ENCODE results near the gene PTPRE.

The PTPRE gene

DNA sequence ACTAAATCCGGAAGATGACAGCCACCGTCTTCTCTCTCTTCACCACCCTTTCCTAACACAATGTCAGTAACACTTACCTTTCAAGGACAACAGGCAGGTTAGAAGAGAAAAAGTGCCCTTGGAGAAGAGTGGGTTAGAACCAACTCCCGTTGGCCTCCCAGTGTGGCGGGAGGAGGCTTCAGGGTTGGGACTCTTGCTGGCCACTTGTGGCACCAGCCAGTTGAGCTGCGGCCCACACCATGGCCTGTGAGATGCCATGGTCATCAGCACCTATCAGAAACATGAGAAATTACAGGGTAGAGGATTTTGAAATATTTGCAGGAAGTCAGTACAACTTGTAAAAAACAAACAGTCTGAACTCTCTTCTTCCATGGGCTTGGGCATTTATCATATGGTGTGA, 125.6 kb downstream of the PTPRE start:
- no peak for TF ChIP-seq GATA2 (IDR thresholded peaks at IDR 0.05; ENCODE audit: low read depth, low read length)
- TF ChIP-seq GATA3 (IDR thresholded peaks at IDR 0.05; ENCODE audit: low read depth, low read length) = no peak

DNA sequence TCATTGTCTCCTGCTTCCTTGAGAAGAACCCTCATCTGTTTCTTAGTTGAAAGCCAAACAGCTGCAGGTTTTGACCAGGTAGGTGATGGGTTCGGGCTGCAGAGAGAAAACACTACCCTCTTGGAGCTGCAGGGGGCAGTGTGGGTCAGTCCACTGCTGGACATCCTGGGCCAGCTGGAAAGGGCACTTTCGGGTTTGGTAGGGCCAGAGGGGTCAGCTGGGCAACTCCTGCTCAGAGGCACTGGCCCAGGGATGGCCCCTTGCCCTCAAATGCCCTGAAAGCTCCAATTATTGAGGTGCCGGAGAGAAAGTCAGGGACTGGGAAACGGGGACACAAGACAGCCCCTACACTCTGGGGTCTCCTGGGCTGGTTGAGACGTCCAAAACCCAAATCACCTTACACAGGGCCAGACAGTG, 128.7 kb downstream of the PTPRE start:
- TF ChIP-seq GATA3 (IDR thresholded peaks at IDR 0.05; ENCODE audit: low read depth, low read length) (no peak), GATA2 (IDR thresholded peaks at IDR 0.05; ENCODE audit: low read depth, low read length) (no peak)

DNA sequence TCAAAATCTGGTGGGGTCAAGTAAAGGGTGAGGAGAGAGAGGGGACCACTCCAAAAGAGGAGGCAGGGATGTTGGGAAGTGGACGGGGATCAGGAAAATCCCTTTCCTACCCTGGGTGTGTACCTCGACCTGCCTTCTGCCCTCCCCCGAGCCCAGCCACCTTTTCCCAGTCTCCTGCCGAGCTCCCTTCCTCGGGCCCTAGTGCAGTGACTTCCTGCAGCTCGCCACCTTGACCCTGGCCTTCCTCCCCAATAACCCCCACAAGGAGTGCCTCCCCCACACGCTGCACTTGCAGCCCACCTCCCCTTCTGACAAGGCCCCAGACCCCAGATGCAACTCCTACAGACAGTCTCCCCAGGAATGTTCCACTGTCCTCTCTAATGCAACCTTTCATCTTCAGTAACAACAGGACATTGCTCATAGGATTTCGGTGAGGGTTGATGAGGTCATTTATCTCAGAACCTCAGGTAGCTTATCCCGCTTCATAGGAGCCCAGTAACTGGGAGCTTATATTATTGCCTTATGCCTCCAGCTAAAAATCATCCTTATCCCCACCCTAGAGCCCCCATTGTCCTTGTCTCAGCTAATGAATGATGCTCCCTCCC, 129.2 kb downstream of the PTPRE start:
- TF ChIP-seq GATA3 (IDR thresholded peaks at IDR 0.05; ENCODE audit: low read depth, low read length) = no peak
- TF ChIP-seq GATA2 (IDR thresholded peaks at IDR 0.05; ENCODE audit: low read depth, low read length) = no peak

DNA sequence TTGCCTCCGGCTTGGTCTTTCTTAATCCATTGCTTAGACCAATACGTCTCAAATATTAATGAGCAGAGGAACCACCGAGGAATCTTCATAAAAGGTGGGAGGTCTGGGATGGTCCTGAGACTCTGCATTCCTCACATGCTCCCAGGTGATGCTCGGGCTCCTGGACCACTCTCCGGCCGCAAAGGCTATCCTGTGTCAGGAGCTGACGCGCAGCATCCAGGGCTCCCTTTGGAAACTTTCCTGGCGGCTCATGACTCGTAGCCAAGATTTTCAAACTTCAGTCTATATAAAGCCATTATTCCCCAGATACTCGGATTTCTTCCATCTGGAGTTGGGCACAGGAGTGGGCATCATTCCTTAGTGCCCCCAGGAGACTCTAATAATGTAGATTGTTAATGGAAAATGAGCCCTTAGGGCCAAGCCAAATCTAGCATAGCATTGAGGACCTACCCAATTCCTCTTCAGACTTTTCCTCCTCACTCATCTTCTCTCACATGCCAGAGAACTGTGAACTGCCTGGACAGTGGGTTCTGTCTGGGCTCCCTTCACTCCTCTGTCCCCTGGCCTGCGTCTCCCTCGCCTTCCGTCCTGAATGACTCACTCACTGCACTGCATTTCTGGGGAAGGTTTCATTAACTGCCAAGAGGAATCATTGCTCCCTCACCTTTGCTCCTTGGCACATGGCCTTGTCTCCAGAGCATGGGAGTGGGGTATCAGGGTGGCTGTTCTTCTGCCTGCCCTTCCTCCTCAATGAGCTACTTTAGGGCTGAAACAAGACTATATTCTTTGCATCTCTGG, 130.0 kb downstream of the PTPRE start:
- TF ChIP-seq GATA3 (IDR thresholded peaks at IDR 0.05; ENCODE audit: low read depth, low read length) (no peak), GATA2 (IDR thresholded peaks at IDR 0.05; ENCODE audit: low read depth, low read length) (no peak)

DNA sequence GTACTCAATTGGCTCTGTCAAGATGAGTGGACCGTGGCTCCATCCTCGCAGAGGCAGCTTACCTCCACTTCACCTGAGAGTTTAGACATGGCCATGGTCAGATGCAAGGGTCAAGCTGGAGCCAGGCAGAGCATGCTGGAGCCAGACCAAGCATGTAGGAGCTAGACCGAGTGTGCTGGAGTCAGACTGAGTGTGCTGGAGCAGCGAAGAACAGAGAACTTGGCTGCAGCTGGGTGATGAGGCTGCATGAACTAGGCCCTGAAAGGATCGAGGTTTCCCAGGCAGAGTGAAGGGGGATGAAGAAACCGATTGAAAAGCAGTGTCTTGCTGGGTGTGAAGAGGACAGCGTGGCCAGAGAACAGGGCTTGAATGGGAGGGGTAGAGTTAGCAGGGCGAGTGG, 133.2 kb downstream of the PTPRE start:
- TF ChIP-seq GATA3 (IDR thresholded peaks at IDR 0.05; ENCODE audit: low read depth, low read length) (no peak), GATA2 (IDR thresholded peaks at IDR 0.05; ENCODE audit: low read depth, low read length) (no peak)

DNA sequence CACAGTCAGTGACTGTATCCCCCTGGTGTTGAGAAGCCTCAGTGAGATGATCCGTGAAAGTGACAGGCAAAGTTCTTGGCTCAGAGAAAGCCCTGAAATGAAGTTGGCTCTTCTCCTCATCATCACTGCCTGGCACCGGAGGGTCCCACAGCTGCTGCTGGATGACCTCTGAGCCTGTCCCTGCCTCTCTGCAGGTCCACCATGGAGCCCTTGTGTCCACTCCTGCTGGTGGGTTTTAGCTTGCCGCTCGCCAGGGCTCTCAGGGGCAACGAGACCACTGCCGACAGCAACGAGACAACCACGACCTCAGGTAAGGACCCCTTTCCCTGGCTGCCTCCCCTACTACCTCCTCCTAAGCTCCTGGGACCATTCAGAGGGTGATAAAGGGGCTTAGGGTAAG, 133.8 kb downstream of the PTPRE start:
- TF ChIP-seq GATA3 (IDR thresholded peaks at IDR 0.05; ENCODE audit: low read depth, low read length) = no peak
- TF ChIP-seq GATA2 (IDR thresholded peaks at IDR 0.05; ENCODE audit: low read depth, low read length) = no peak

DNA sequence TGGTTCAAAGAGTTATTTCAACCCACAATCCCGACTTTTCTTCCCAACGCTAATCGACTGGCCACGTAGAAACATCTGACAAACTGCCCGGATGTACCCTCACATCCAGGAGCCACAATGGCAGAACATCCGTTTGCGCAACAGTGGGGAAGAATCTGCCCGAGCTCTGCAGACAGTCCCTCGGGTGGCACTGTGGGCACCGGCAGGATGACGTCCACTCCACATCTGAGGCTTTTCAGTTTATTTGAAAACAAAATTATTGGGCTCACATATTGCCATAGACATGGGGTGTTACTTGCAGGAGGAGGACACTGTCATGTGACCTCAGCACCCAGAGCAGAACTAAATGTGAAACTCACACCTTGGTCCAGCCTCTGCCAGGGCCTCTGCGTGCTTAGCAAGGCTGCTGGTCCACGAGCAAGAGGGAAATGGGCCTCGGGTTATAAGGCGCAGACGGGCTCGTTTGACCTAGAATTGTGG, 135.3 kb downstream of the PTPRE start:
- no peak for TF ChIP-seq GATA2 (IDR thresholded peaks at IDR 0.05; ENCODE audit: low read depth, low read length)
- no peak for TF ChIP-seq GATA3 (IDR thresholded peaks at IDR 0.05; ENCODE audit: low read depth, low read length)

DNA sequence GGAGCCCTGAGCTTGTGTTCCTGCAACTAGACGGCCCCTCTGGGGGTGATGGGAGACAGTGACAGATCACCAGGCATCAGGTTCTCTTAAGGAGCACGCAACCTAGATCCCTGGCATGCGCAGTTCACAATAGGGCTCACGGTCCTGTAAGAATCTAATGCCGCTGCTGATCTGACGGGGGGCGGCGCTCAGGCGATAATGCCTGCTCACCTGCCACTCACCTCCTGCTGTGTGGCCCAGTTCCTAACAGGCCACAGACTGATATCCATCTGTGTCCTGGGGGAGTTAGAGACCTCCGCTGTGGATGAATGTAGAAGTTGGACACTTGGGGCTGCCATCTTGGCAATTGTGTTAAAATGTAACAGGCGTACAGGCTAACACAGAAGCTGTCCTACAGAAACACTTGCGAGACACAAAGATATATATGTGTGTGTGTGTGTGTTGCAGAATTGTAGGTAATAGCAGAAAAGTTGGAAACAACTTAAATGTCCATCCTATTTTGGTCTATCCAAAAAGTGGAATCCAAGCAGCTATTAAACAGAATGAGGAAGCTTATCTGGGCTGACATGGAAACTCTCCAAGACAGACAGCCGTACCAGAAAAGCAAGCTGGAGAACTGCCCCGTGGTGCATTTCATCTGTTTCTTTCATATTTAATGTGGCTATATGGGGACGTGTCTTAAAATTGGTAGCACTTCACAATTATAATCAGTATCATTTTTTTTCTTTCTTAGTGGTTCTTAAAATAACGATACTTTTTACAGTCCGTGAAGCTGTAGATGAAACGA, 136.5 kb downstream of the PTPRE start:
- no peak for TF ChIP-seq GATA3 (IDR thresholded peaks at IDR 0.05; ENCODE audit: low read depth, low read length)
- no peak for TF ChIP-seq GATA2 (IDR thresholded peaks at IDR 0.05; ENCODE audit: low read depth, low read length)

DNA sequence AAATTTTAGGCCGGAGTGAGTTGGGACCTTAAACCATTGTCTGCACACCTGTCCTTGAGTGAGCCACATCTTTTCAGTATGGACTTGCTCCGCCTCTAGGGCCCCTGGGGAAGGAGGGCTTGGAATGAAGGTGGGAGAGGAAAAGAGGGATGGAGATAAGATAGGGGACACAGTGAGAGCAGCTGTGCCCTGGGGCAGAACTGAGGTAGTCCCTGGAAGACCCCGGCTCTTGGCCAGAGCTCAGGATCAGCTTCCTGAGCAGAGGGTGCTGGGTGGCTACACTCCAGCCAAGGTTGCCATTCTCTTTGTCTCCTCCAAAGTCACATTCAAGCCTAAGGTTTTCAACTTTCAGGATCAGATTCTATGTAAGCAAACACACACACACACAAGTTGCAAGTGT, 137.3 kb downstream of the PTPRE start:
- TF ChIP-seq GATA3 (IDR thresholded peaks at IDR 0.05; ENCODE audit: low read depth, low read length) = no peak
- no peak for TF ChIP-seq GATA2 (IDR thresholded peaks at IDR 0.05; ENCODE audit: low read depth, low read length)

DNA sequence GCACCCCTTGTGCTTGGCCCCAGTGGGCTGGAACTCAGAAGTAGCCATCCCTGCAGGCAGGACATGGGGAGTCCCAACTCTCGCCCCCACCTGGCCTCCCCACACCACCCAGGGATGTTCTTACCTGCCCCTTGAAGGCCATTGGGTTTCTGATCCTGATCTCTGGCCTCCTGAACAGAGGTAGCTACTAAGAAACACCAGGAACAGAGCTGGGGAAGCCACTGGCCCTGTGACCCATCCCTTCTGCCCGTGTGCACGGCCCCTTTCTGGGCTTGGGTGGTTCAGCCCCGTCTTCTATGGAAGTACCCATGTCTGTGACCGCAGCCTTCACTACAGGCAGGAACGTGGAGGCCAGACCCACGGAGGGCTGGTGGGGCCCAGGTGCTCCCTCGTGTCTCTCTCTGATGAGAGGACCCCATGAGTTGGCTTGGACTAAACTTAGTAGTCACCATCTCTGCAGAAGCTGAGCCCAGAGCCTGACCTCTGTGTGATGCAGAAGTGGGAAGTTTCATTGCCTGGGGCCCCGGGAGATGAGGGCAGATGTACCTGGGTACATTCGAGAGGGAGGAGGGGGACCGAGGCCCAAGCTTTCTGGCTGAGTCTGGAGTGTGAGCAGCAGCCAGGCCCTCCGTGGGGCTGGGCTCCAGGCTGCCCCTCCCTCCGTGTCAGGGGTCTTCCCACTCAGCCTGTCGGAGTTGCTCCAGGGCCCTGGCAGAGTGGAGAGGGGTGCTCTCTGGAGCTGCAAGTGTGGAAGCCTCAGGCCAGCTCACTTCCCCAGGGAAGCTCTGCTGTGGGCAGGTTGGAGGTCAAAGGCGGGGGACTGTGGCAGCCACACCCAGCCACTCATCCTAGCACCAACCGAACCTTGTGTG, 138.3 kb downstream of the PTPRE start:
- TF ChIP-seq GATA3 (IDR thresholded peaks at IDR 0.05; ENCODE audit: low read depth, low read length) (no peak), GATA2 (IDR thresholded peaks at IDR 0.05; ENCODE audit: low read depth, low read length) (no peak)

DNA sequence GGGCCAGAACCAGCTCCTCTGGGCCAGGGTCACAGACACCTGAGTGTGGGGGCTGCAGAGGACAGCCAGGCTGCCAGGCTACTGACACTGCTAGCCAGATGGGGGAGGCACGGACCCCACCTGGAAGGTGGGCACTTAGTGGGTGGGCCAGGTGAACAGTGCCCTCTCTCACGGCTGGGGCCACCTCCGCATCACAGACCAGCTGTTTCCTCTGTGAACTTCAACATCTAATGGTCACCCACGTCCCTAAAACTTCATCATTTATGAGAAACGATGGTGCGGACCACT, 138.9 kb downstream of the PTPRE start:
- TF ChIP-seq GATA3 (IDR thresholded peaks at IDR 0.05; ENCODE audit: low read depth, low read length) (no peak), GATA2 (IDR thresholded peaks at IDR 0.05; ENCODE audit: low read depth, low read length) (no peak)

DNA sequence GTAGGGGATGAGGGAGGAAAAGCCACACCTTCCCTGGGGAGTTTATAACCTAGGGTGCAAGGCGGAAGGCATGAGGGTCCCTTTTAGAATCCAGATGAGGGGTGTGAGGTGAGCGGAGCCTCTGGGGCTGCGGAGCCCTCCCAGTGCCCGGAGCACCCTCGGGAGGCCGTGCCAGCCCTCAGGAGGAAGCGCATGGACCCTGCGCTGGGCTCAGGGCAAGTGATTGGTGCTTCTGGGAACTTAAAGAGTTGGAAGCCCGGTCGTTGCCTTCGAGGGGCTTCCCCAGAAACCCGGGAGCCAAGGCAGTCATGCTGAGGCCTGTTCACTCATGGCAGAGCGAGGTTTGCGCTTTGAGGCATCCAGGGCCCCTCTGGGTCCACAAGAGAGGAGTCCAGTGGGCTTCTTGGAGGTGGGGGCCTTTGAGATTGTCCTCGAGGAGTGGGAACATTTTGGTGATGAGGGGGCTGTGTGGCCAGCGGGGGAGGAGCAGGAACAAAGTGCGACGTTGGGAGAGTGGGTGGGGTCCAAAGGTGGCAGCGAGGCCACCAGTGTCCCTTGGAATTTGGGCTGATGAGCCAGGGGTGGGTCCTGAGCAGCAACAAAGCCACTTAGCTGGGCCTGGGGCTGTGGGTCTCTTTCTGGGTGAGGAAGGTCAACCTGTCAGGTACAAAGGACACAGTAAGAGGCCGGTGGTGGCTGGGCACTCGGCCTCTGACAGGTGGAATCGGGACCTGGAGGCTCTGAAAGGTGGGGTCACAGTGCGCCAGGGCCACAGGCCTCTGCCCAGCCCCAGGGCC, 139.5 kb downstream of the PTPRE start:
- no peak for TF ChIP-seq GATA2 (IDR thresholded peaks at IDR 0.05; ENCODE audit: low read depth, low read length)
- no peak for TF ChIP-seq GATA3 (IDR thresholded peaks at IDR 0.05; ENCODE audit: low read depth, low read length)

DNA sequence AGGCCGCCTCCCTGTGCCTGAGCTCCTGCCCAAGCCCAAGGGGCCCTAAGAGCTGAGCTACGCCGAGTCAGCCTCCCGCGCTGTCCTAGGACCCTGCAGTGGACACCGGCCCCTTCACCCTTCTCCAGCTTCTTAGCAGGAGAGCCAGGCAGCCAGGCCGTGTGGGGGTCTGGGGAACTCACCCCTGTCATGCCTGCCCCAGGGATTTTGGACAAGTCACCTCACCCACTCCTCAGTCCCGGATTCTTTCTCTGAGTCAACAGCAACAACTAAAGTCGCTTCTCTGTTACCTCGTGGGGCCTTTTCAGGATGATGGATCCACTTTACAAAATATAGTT, 140.0 kb downstream of the PTPRE start:
- TF ChIP-seq GATA2 (IDR thresholded peaks at IDR 0.05; ENCODE audit: low read depth, low read length) = no peak
- no peak for TF ChIP-seq GATA3 (IDR thresholded peaks at IDR 0.05; ENCODE audit: low read depth, low read length)

Data from SH-SY5Y (cell line).